Right ventricle myocardium inferior (tissue), 1 donor: ENCODE data around the gene RUNX3. TPM values are rescaled to one million over a fixed set of nuclear protein-coding genes. Genes with fewer than 3 reads are reported as not detected.

Experiments used
- ATAC-seq: fragments of 200-7000 bp; cut with Tn5 transposase; one replicate; pipeline ENCODE4 v1.9.1; 2020; ENCODE audit warnings: mild to moderate bottlenecking, moderate library complexity
- DNase-seq: peaks from one replicate; pipeline ENCODE4 v3.0.0; 2021; ENCODE audit errors: missing footprints
- intact Hi-C: fragments of 100-400 bp; cut with DNase I; formaldehyde crosslinking; loops from one replicate; pipeline ENCODE4 v1.11.0; 2022
- microRNA-seq: library from miRNA; unstranded; fragments of <30 nt; microRNA quantifications from one replicate; pipeline ENCODE4 v1.2.0, GENCODE V29; 2020
- total RNA-seq: library from RNA; stranded (reverse); fragmentation: NEBNext Ultra II Directional; extraction: Animal tissue kit (Norgen Biotek cat#: 25700); gene quantifications from one replicate; pipeline ENCODE4 v1.2.1, GENCODE V29; 2021
- donor health status: DM: no; HTN: yes; CAD: no; lungs with severe emphysema.

The RUNX3 gene
- total RNA-seq, 1 donor from 2014 or later: 1.8 TPM

- ATAC-seq (no peak), DNase-seq (no peak)
- intact Hi-C loops: no loop called here
Measured at GRCh38 chr1:24861821-24862727, 68.0 kb downstream of the RUNX3 start.

- DNase-seq (no peak), ATAC-seq (no peak)
- intact Hi-C loops: no loop called here
Measured at GRCh38 chr1:24860841-24861240, 69.2 kb downstream of the RUNX3 start.

DNA sequence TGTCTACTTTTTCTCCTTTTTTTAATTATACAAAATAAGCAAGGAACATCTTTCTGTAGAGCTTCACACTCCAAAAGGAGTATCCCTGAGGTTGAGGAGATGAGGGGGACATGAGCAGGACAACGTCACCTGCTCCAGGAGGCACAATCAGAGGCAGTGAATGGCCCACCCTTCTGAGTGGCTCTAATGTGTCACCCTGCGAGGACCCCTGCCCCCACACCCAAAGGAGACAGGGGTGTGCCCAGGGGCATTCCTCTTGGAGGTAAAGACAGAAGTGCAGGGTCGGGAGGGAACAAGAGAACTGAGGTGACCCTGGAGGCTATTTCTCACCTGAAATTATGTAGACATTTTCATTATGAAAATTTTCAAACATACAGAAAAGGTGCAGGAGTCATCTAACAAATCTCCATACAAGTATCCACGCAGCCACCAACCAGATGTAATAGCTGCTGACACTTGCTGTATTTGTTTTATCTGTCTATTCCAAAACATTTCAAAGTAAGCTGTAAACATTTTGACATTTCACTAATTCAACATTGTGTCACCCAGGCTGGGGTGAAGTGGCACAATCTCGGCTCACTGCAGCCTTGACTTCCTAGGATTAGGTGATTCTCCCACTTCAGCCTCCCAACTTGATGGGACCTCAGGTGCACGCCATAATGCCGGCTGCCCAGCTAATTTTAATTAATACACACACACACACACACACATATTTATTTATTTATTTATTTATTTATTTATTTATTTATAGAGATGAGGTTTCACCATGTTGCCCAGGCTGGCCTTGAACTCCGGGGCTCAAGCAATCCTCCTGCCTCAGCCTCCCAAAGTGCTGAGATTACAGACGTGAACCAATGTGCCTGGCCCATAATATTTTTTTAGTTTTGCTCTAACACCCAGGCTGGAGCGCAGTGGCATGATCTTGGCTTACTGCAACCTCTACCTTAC, 70.7 kb downstream of the RUNX3 start:
- ATAC-seq (no peak), DNase-seq (no peak)
- intact Hi-C loops: no loop called here

- DNase-seq: no peak
- intact Hi-C loops: no loop called here
- no peak for ATAC-seq
Measured at GRCh38 chr1:24858277-24858676, 71.8 kb downstream of the RUNX3 start.

DNA sequence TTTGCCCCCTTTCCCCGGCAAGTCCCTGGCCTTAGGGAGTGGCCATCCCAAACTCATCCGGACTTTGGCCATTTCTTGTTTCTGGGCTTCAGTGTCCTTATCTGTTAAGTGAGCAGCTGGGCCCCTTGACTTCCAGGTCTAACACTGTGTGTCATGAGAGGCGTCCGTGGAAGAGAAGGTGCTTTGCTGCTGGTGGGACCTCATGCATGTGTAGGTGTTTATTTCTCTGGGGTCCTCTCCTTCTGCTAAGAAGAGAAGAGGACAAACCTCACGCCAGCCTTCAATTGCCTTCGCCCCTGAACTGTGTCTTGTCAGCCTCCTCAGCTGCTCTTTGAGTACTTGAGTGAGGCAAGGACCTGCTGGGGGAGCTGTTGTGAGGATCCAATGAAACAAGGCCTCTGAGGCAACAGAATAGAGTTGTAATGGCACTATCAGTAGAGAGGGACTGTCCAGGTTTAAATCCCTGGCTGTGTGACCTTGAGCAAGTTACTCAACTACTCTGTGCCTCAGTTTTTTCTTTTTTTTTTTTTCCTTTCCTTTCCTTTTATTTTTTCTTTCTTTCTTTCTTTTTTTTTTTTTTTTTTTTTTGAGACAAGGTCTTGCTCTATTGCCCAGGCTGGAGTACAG, 72.5 kb downstream of the RUNX3 start:
- no peak for DNase-seq
- ATAC-seq: no peak
- intact Hi-C loops: no loop called here

- ATAC-seq: no peak
- intact Hi-C loops: no loop called here
- DNase-seq: no peak
Measured at GRCh38 chr1:24856787-24857506, 73.1 kb downstream of the RUNX3 start.

GRCh38 chr1:24855474-24855873, 74.6 kb downstream of the RUNX3 start:
- intact Hi-C loops: no loop called here
- DNase-seq (no peak), ATAC-seq (no peak)

- ATAC-seq (no peak), DNase-seq (no peak)
- intact Hi-C loops: no loop called here
Measured at GRCh38 chr1:24853649-24854048, 76.4 kb downstream of the RUNX3 start.

DNA sequence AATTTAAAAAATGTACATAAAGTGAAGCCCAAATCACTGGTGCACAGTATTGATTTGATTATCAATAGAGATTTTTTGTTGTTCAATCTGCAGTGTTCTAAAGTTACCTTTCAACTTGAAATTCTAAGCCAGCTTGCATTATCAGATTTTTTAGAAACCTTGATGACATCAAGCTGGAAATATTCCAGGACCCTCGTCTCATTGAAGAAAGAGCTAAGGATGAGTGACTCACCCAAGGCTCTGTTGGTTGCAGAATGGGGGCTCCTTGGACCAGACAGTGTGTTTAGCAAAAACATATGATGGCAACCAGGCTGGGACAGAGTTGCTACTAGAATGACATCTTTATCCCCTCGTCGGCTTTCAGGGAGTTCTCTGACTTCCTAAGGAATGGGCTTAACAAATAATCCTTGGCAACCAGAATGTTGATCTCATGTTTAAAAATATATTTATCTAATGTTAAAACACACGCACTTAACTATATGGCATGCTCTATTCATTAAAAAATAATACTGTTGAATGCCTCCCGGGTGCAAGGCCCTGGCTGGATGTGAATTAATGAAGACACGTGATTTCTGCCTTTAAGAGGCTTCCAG, 79.7 kb downstream of the RUNX3 start:
- intact Hi-C loops: no loop called here
- ATAC-seq (no peak), DNase-seq (no peak)

DNA sequence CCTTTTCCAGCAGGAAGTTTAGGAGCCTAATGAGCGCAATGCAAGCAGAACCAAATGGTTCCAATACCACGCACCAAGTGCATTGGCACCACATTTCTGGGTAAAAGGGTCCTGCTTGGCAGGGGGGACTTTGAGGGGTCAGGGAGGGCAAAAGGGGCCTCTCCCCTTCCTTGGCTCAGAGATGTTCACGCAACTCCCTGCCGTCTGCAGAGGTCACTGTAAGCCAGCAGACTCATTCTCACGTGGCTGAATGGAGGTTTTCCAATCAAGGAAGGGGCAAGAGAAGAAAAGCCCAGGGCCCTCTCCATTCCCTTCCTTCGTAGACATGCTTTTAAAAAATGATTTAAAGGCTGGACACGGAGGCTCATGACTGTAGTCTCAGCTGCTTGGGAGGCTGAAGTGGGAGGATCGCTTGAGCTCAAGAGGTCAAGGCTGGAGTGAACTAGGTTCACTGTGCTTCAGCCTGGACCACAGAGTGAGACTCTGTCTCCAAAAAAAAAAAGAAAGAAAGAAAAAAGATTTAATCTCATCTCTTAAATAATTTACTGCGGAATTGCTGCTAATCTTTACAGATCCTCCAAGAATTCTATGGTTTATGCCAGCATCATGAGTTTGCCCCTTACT, 80.3 kb downstream of the RUNX3 start:
- DNase-seq: no peak
- no peak for ATAC-seq
- intact Hi-C loops: loop anchor here (5.0 kb wide), 1 partner anchor 253 kb away; no protein-coding TSS in a partner anchor

Small RNA genes within 50 kb of the gene (microRNA-seq; reads per million reads assigned to microRNA genes)
- gene MIR6731: not detected

Other genes with a start within 250 kb of the RUNX3 start
- 406 TPM for gene CLIC4, start 184.8 kb downstream of the RUNX3 start, total RNA-seq